ENCODE results near the gene FMNL2. TPM values are rescaled to one million over a fixed set of nuclear protein-coding genes. Genes with fewer than 3 reads are reported as not detected.
A peak's percentile ranks its signal among the peaks of the same experiment; 100 is the strongest.

FMNL2 gene
- total RNA-seq, 1 donor from 2014 or later = 41.7 TPM

DNA sequence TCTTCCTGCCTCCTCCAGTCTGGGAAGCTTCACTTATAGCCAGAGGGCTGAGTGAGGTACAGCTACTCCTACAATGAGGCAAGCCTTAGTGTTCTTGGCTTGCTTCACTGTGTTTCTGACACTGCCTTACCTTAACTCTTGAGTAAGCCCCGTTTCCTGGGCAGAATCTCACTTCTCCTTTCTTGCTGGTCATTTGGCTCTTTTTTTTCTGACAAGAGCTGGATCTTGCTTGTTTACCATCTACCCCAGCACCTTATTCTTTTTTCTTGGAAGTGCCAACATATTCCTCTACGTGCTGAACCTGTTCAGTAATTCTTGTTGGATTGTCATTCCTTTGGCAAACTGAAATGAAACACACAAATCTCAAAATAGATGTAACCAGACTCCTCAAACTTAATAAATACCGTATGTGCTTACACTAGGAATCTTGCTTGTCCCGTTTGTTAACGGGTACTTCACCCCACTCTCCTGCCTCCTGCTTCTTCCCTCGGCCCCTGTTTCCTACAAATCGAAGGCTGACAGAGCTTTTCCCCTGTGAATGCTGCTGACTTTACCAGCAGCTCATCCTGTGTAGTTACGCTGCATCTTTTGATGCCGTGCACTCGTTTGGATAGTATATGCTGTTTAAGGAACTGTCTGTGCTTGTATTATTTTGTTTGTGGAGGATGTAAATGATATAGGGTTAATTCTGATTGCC lies 132.2 kb downstream of the FMNL2 start:
- Mint-ChIP-seq H3K27ac (ENCODE audit: unreplicated experiment) (no peak overlapping the region), H3K4me1 (ENCODE audit: unreplicated experiment) (peaks cover 27% of the 10 kb centered on the region), H3K9me3 (ENCODE audit: unreplicated experiment) (no peaks in the 10 kb centered on the region), H3K4me3 (ENCODE audit: unreplicated experiment) (no peak overlapping the region), H3K36me3 (ENCODE audit: low read depth, unreplicated experiment) (no peaks in the 10 kb centered on the region), H3K27me3 (ENCODE audit: unreplicated experiment) (no peaks in the 10 kb centered on the region)
- TF ChIP-seq, protein P1, sequence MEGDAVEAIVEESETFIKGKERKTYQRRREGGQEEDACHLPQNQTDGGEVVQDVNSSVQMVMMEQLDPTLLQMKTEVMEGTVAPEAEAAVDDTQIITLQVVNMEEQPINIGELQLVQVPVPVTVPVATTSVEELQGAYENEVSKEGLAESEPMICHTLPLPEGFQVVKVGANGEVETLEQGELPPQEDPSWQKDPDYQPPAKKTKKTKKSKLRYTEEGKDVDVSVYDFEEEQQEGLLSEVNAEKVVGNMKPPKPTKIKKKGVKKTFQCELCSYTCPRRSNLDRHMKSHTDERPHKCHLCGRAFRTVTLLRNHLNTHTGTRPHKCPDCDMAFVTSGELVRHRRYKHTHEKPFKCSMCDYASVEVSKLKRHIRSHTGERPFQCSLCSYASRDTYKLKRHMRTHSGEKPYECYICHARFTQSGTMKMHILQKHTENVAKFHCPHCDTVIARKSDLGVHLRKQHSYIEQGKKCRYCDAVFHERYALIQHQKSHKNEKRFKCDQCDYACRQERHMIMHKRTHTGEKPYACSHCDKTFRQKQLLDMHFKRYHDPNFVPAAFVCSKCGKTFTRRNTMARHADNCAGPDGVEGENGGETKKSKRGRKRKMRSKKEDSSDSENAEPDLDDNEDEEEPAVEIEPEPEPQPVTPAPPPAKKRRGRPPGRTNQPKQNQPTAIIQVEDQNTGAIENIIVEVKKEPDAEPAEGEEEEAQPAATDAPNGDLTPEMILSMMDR (IDR thresholded peaks at IDR 0.05; ENCODE audit: unreplicated experiment) = no peak
- no peak for DNase-seq (ENCODE audit: low spot score)

DNA sequence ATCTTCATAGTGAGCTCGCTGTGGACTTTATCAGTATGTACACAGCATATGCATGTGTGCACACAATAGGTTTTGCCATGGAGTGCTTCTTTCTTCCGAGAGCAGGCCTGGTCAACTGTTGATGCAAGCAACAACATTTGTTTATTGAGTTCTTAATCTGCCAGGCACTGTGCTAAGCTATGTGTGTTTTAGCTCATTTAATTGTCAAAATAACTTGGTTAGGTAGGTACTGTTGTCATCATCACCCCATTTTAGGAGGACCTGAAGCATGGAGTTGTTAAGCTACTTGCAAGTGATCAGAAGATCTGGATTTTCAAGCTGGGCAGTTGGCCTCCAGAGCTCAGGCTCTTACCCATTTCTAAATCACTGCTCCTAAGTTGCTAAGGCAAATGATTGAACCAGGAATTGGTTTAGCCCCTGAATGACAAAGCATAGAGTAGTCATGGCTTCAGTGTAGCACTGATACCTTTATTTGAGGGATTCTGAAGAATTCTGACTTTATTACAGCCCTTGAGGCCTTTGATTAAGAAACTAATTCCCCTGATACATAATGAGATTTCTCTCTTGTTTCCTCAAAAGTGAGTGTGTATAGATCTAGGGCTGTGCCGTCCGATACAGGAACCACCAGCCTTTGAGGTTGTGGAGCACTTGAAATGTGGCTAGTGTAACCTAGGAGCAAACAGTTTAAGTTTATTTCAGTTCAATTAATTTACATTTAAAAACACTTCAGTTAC lies 132.9 kb downstream of the FMNL2 start:
- no peaks in the 10 kb centered on the region for H3K9me3 Mint-ChIP-seq (ENCODE audit: unreplicated experiment)
- H3K4me3 Mint-ChIP-seq (ENCODE audit: unreplicated experiment) = no peak overlapping the region
- no peak for DNase-seq (ENCODE audit: low spot score)
- H3K27ac Mint-ChIP-seq (ENCODE audit: unreplicated experiment) = no peak overlapping the region
- no peaks in the 10 kb centered on the region for H3K27me3 Mint-ChIP-seq (ENCODE audit: unreplicated experiment)
- no peaks in the 10 kb centered on the region for H3K36me3 Mint-ChIP-seq (ENCODE audit: low read depth, unreplicated experiment)
- peaks cover 27% of the 10 kb centered on the region for H3K4me1 Mint-ChIP-seq (ENCODE audit: unreplicated experiment)
- TF ChIP-seq, protein P1 (IDR thresholded peaks at IDR 0.05; ENCODE audit: unreplicated experiment) = no peak

DNA sequence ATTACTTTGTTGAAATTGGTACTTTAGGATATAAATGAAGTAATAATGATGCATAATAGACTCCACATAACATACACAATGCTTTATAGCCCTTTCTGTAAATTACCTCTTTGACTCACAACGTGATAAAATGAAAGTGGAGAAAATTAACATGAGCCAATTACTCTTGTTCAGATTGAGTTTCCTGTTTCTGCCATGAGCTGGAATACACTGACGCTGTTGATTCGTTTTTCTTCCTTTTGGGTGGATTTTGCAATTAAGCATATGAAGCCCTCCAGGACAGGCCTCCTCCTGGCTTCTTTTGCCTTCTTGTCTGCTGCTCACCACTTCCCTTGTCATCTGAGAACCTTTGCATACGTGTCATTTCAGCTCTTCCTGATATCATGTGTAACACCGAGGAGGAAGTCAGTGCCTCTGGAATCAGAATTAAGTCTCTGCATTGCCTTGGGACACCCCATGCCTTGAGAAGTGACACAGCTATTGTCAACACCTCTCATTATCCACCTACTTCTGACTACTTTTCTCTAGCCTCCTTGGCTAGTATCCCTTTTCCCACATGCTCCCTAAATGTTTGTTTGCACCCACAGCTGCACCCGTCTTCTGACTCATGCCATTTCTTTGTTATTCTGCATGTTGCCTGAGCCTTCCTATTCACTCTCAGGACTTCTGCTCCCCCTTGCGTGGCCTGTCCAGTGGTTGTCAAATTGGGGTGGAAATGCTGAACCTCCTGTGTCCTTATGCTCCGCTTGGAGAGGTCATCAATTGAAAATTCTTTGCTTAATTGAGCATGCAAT lies 134.1 kb downstream of the FMNL2 start:
- H3K27ac Mint-ChIP-seq (ENCODE audit: unreplicated experiment) = peak overlapping the region; percentile 65
- H3K4me3 Mint-ChIP-seq (ENCODE audit: unreplicated experiment) = peak overlapping the region; percentile 48

DNA sequence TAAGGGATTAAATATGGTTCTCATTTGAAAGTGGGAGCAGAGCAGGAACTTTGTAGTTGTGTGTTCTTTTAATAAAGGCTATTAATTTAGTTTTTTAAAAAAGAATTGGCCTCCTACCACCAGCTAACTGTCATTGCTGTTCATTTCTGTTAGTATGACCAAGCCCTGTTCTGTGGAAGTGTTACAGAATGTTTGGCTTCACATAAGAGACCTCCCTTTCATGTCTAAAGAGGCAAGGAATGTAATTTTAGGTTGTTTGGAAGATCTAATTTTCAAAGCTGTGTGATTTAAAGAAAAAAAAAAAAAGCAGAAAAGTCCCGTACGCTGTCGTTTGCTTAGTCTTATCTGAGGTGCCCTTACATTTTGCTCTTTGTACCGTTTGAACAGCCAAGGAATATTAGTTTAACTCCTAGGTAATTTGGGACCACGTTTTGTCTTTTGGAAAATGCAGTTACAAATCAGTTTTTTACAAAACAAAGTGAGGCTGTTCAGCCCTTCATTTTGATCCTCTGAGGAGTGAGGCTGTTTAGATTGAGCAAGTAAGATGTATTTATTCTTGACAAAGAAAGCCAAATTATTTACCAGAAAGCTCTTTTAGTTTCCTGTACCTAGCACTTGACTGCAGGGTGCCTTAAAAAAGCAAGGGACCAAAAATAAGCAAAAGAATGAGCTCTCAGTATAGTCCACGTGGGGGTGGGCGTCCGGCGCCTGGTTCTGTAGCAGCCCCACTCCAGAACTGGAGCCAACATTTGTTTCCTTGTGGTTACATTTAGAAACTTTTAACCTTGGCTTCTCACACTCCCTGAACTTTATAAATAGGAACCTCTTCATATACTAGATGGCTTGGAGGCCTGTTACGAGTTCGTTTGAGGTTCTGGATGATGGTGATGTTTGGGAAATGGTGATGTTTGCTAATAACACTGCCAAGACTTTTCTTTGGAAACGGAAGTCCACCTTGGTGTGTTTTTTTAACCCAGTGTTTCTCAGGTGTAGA lies 136.2 kb downstream of the FMNL2 start:
- H3K4me1 Mint-ChIP-seq (ENCODE audit: unreplicated experiment) = peaks cover 26% of the 10 kb centered on the region
- no peak overlapping the region for H3K27ac Mint-ChIP-seq (ENCODE audit: unreplicated experiment)
- H3K27me3 Mint-ChIP-seq (ENCODE audit: unreplicated experiment) = no peaks in the 10 kb centered on the region

More for the DNA sequence above, 134.1 kb downstream of the FMNL2 start:
- H3K9me3 Mint-ChIP-seq (ENCODE audit: unreplicated experiment) = no peaks in the 10 kb centered on the region
- H3K36me3 Mint-ChIP-seq (ENCODE audit: low read depth, unreplicated experiment) = no peaks in the 10 kb centered on the region
- H3K4me1 Mint-ChIP-seq (ENCODE audit: unreplicated experiment) = peaks cover 27% of the 10 kb centered on the region
- no peaks in the 10 kb centered on the region for H3K27me3 Mint-ChIP-seq (ENCODE audit: unreplicated experiment)
- TF ChIP-seq, protein P1 (IDR thresholded peaks at IDR 0.05; ENCODE audit: unreplicated experiment) = no peak
- DNase-seq (ENCODE audit: low spot score) = no peak

More for the DNA sequence above, 136.2 kb downstream of the FMNL2 start:
- Mint-ChIP-seq H3K9me3 (ENCODE audit: unreplicated experiment) (no peaks in the 10 kb centered on the region), H3K4me3 (ENCODE audit: unreplicated experiment) (no peak overlapping the region), H3K36me3 (ENCODE audit: low read depth, unreplicated experiment) (no peaks in the 10 kb centered on the region)
- no peak for DNase-seq (ENCODE audit: low spot score)
- TF ChIP-seq, protein P1 (IDR thresholded peaks at IDR 0.05; ENCODE audit: unreplicated experiment) = no peak

All from endothelial cell (in vitro differentiated cells).